Astrocyte (in vitro differentiated cells and primary cell): ENCODE results near the gene ATG101. TPM values are rescaled to one million over a fixed set of nuclear protein-coding genes. Genes with fewer than 3 reads are reported as not detected.
A peak's percentile ranks its signal among the peaks of the same experiment; 100 is the strongest.

Experiments
- DNase-seq: peaks from one replicate; pipeline ENCODE4 v3.0.0-alpha.2; 2010; ENCODE audit warnings: low read depth
- FAIRE-seq: peaks from 2 replicates; lab custom pipeline; 2011; peaks lifted over from hg19 to GRCh38; lab: Jason Lieb, UNC
- H2AFZ ChIP-seq: 2 replicates; pipeline ENCODE4 v1.6.0; 2012; ENCODE audit warnings: low read depth, low read length, inconsistent platforms
- H3K27ac ChIP-seq: 2 replicates; pipeline ENCODE4 v1.5.1; 2011; ENCODE audit warnings: low read depth, low read length, inconsistent platforms
- H3K27me3 ChIP-seq: 2 replicates; pipeline ENCODE4 v1.6.0; 2011; ENCODE audit warnings: low read length, inconsistent platforms; ENCODE audit not compliant: insufficient read depth
- H3K36me3 ChIP-seq: 2 replicates; pipeline ENCODE4 v1.5.1; 2011; ENCODE audit warnings: low read length, inconsistent platforms; ENCODE audit not compliant: insufficient read depth
- H3K4me1 ChIP-seq: 2 replicates; pipeline ENCODE4 v1.5.1; 2011; ENCODE audit warnings: low read length, inconsistent platforms; ENCODE audit not compliant: insufficient read depth
- H3K4me2 ChIP-seq: 2 replicates; pipeline ENCODE4 v1.6.0; 2012; ENCODE audit warnings: low read length, inconsistent platforms
- H3K4me3 ChIP-seq: 2 replicates; pipeline ENCODE4 v1.5.1; 2011; ENCODE audit warnings: low read depth, mild to moderate bottlenecking, low read length, inconsistent platforms; ENCODE audit not compliant: insufficient read depth
- H3K79me2 ChIP-seq: 2 replicates; pipeline ENCODE4 v1.6.0; 2012; ENCODE audit warnings: mild to moderate bottlenecking, low read length, inconsistent platforms; ENCODE audit not compliant: insufficient read depth
- H3K9ac ChIP-seq: 2 replicates; pipeline ENCODE4 v1.6.0; 2012; ENCODE audit warnings: mild to moderate bottlenecking, low read length, inconsistent platforms
- H3K9me3 ChIP-seq: 2 replicates; pipeline ENCODE4 v1.5.1; 2012; ENCODE audit warnings: low read depth, mild to moderate bottlenecking, low read length, inconsistent platforms; ENCODE audit not compliant: insufficient read depth
- H4K20me1 ChIP-seq: 2 replicates; pipeline ENCODE4 v1.6.0; 2012; ENCODE audit warnings: low read length, inconsistent platforms; ENCODE audit not compliant: insufficient read depth
- H3K27ac Mint-ChIP-seq: one replicate; pipeline ENCODE4 v1.8.0; 2021; ENCODE audit warnings: mild to moderate bottlenecking, mixed read lengths; ENCODE audit not compliant: unreplicated experiment
- H3K27me3 Mint-ChIP-seq: one replicate; pipeline ENCODE4 v1.8.0; 2021; ENCODE audit warnings: low read depth, mixed read lengths; ENCODE audit not compliant: unreplicated experiment
- H3K36me3 Mint-ChIP-seq: one replicate; pipeline ENCODE4 v1.8.0; 2021; ENCODE audit warnings: low read depth, mixed read lengths; ENCODE audit not compliant: unreplicated experiment
- H3K4me1 Mint-ChIP-seq: one replicate; pipeline ENCODE4 v1.8.0; 2021; ENCODE audit warnings: low read depth, mixed read lengths; ENCODE audit not compliant: unreplicated experiment
- H3K4me3 Mint-ChIP-seq: one replicate; pipeline ENCODE4 v1.8.0; 2021; ENCODE audit warnings: mild to moderate bottlenecking, moderate library complexity, mixed read lengths; ENCODE audit not compliant: unreplicated experiment
- H3K9me3 Mint-ChIP-seq: one replicate; pipeline ENCODE4 v1.8.0; 2021; ENCODE audit warnings: mild to moderate bottlenecking, mixed read lengths; ENCODE audit not compliant: unreplicated experiment
- EZH2 ChIP-seq: IDR thresholded peaks from 2 replicates; pipeline ENCODE4 v1.6.1; 2012; ENCODE audit warnings: mild to moderate bottlenecking, low read length, inconsistent platforms; ENCODE audit not compliant: insufficient read depth
- total RNA-seq: library from RNA; stranded (reverse); gene quantifications from 2 replicates; pipeline ENCODE4 v1.2.1, GENCODE V29; 2021
- TF ChIP-seq, protein P1 (sequence below): IDR thresholded peaks from 2 replicates; pipeline ENCODE4 v1.5.1; 2011; ENCODE audit warnings: low read depth, mild to moderate bottlenecking, inconsistent platforms, low read length, moderate library complexity; ENCODE audit not compliant: insufficient read depth

The ATG101 gene
- total RNA-seq, 1 donor from 2014 or later, result 54.2 TPM

DNA sequence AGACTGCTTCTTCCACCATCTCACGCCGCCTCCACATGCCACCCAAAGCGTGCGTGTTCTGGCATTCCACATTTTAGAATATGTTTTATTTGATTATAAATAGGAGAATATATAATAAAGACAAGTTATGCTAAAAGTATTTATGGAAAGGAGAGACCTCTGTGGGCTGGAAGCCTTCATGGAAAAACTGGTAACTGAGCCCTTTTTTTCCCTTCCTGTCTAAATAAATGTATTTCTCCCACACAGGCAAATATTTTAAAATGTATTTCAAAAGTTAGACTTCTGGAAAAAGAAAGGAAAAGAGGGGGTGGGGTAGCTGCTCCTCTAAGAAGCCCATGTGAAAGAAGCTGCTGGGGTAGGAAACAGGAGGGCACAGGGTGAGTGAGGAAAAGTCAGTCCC is 34.6 kb upstream of the ATG101 start:
- FAIRE-seq (no peak), DNase-seq (no peak)
- no peaks in the 10 kb centered on the region for H3K36me3 Mint-ChIP-seq
- H3K79me2 ChIP-seq, result no peaks in the 10 kb centered on the region
- no peaks in the 10 kb centered on the region for H3K27me3 ChIP-seq
- no peaks in the 10 kb centered on the region for H3K36me3 ChIP-seq
- H3K4me1 ChIP-seq, result peaks cover 18% of the 10 kb centered on the region
- no peak overlapping the region for H3K4me3 Mint-ChIP-seq
- no peak overlapping the region for H3K4me3 ChIP-seq
- no peak overlapping the region for H3K27ac Mint-ChIP-seq
- H4K20me1 ChIP-seq, result peaks cover 16% of the 10 kb centered on the region
- no peak overlapping the region for H3K4me2 ChIP-seq
- no peak overlapping the region for H2AFZ ChIP-seq
- H3K27ac ChIP-seq, result no peak overlapping the region
- H3K27me3 Mint-ChIP-seq, result peaks cover 29% of the 10 kb centered on the region
- H3K9me3 ChIP-seq, result no peaks in the 10 kb centered on the region
- no peak for TF ChIP-seq EZH2
- TF ChIP-seq, protein P1, sequence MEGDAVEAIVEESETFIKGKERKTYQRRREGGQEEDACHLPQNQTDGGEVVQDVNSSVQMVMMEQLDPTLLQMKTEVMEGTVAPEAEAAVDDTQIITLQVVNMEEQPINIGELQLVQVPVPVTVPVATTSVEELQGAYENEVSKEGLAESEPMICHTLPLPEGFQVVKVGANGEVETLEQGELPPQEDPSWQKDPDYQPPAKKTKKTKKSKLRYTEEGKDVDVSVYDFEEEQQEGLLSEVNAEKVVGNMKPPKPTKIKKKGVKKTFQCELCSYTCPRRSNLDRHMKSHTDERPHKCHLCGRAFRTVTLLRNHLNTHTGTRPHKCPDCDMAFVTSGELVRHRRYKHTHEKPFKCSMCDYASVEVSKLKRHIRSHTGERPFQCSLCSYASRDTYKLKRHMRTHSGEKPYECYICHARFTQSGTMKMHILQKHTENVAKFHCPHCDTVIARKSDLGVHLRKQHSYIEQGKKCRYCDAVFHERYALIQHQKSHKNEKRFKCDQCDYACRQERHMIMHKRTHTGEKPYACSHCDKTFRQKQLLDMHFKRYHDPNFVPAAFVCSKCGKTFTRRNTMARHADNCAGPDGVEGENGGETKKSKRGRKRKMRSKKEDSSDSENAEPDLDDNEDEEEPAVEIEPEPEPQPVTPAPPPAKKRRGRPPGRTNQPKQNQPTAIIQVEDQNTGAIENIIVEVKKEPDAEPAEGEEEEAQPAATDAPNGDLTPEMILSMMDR, result no peak
- no peaks in the 10 kb centered on the region for H3K9me3 Mint-ChIP-seq
- H3K9ac ChIP-seq, result no peak overlapping the region
- H3K4me1 Mint-ChIP-seq, result peaks cover 6% of the 10 kb centered on the region

DNA sequence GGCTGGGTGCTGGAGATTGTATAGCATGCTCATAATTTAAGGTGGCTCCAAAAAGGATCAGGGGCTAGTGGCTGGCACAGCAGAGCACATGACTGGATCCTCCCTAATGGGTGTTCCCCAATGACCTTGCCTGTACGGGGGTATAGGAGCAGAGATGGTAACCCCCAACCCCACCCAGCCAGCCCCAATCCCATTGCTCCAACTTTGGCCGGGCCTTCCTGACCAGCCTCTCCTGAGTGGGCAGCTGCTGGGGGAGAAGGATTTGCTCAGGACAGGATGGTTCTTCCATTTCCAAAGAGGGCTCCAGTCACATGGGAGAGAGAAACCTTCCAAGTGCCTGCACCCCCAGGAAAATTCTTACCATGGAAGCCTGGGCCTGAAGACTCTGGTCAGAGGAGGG is 33.9 kb upstream of the ATG101 start:
- peaks cover 30% of the 10 kb centered on the region for H3K27me3 Mint-ChIP-seq
- H3K4me1 ChIP-seq, result peaks cover 18% of the 10 kb centered on the region
- H3K9ac ChIP-seq, result peak overlapping the region; percentile 81
- peak overlapping the region; percentile 50 for H3K27ac Mint-ChIP-seq
- H3K79me2 ChIP-seq, result no peaks in the 10 kb centered on the region
- H3K36me3 Mint-ChIP-seq, result no peaks in the 10 kb centered on the region
- no peaks in the 10 kb centered on the region for H3K9me3 ChIP-seq
- no peak overlapping the region for H3K4me3 ChIP-seq
- H3K27me3 ChIP-seq, result no peaks in the 10 kb centered on the region
- H3K4me2 ChIP-seq, result no peak overlapping the region
- H3K27ac ChIP-seq, result no peak overlapping the region
- DNase-seq (no peak), FAIRE-seq (no peak)
- peaks cover 23% of the 10 kb centered on the region for H4K20me1 ChIP-seq
- no peaks in the 10 kb centered on the region for H3K9me3 Mint-ChIP-seq
- H3K36me3 ChIP-seq, result no peaks in the 10 kb centered on the region
- H3K4me3 Mint-ChIP-seq, result peak overlapping the region; percentile 62
- peaks cover 6% of the 10 kb centered on the region for H3K4me1 Mint-ChIP-seq
- TF ChIP-seq, protein P1, result no peak
- no peak for TF ChIP-seq EZH2
- no peak overlapping the region for H2AFZ ChIP-seq

DNA sequence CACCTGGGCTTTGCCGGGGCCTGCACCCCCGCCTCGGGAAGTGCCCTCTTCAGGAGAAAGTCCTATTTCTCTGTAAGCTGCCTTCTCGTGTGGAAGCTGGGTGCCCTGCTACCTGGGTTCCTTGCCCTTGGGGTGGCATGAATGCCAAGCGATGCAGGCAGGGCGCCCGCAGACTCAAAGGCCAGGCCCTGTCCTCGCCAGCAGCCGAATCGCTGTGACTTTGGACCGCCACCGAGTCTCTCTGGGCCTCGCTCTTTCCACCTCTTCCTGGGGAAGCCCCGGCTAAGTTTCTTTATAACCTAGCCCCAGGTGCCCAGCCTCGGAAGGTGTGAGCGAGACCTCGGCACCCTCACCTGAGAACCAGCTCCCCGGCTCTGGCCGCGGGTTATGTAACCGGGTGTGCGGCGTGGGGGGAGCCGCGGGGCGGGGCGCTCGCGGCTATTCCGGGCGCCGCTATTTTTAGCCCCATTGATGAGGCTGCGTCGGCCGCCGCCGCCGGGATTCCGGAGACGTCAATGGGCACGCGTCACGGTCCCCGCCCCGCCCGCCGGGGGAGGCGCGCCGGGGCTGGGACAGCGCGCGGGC is 33.1 kb upstream of the ATG101 start:
- peak overlapping the region; percentile 81 for H3K9ac ChIP-seq
- Mint-ChIP-seq H3K27ac (no peak overlapping the region), H3K36me3 (no peaks in the 10 kb centered on the region), H3K4me1 (peaks cover 6% of the 10 kb centered on the region), H3K27me3 (peaks cover 30% of the 10 kb centered on the region), H3K4me3 (no peak overlapping the region), H3K9me3 (no peaks in the 10 kb centered on the region)
- H2AFZ ChIP-seq, result peak overlapping the region; percentile 55
- no peaks in the 10 kb centered on the region for H3K79me2 ChIP-seq
- peak overlapping the region; percentile 84 for H3K4me2 ChIP-seq
- H3K9me3 ChIP-seq, result no peaks in the 10 kb centered on the region
- FAIRE-seq (no peak), DNase-seq (peak; percentile 60)
- peaks cover 18% of the 10 kb centered on the region for H3K4me1 ChIP-seq
- H3K27ac ChIP-seq, result peak overlapping the region; percentile 35
- TF ChIP-seq, protein P1, result no peak
- TF ChIP-seq EZH2, result no peak
- no peaks in the 10 kb centered on the region for H3K27me3 ChIP-seq
- peaks cover 27% of the 10 kb centered on the region for H4K20me1 ChIP-seq
- H3K36me3 ChIP-seq, result no peaks in the 10 kb centered on the region
- H3K4me3 ChIP-seq, result peak overlapping the region; percentile 34
